Measurements from ENCODE around the gene KRTAP10-9.
"Not testable (repeated sequence)": the region's sequence is repeated elsewhere in the genome, so short reads cannot be mapped to it uniquely, and the experiment has no call there.

The KRTAP10-9 gene

DNA sequence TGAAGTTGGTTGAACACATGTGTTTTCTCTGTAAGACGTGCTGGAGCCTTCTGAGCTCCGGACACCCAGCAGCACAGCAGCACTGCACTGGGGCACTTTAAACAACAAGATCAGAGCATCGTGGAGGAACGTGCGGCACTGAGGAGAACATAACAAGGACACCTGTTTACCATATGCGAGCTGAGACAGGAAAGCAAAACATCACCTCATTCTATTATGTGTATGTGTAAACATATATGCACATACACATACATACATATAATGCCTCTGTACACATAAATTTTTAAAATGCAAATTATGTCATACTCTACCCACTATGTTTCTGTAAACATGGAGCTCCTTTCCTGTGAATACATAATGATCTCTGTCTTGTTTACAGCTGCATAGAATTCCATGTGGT is 31.4 kb upstream of the KRTAP10-9 start:
- DNase-seq (ENCODE audit: low read depth in 2 of 2): no peak

DNA sequence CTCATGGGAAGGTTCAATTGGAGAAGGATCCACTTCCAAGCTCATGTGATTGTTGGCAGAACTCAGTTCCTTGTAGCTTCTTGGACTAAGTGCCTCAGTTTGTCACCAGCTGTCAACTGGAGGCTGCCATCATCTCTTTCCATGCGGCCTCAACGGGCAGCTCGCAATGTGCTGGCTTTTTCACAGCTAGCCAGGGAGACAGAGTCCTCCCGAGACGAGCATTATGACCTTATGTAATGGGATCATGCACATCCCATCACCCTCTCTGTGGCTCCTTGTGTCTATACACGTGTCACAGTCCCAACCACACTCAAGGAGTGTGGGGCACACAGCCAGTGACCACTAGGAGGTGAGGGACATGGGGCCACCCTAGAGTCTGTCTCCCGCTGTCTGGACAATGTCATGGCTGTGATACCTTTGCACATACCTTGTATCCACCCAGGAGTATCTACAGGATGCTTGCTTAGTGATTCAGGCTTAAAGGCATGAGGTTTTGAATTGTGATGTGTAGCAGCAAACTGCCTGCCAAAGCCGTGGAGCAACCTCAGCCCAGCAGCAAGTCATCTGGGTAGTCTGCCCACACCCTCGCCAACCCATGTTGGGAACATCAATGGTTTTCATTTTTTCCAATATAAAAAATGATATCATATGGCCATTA is 30.7 kb upstream of the KRTAP10-9 start:
- DNase-seq (ENCODE audit: low read depth in 2 of 2): no peak

DNA sequence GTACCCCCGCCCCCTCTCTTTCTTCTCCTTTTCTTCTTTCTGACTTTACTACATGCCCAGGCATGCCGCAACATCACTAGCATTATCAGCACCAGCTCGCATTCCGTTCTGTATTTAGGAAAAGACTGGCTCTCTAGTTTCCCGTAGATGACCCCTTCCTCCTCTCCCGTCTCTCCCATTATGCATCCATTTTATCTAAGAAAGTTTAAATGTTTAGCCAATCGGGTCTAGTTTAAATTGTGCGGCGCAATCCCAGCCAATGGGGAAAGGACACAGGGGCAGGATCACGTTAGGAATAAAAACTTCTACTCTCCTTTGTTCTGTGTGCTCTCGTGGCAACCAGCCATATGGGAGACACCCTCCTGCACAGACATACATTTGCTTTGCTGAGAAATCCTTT is 28.8 kb upstream of the KRTAP10-9 start:
- DNase-seq (ENCODE audit: low read depth in 2 of 2): no peak

DNA sequence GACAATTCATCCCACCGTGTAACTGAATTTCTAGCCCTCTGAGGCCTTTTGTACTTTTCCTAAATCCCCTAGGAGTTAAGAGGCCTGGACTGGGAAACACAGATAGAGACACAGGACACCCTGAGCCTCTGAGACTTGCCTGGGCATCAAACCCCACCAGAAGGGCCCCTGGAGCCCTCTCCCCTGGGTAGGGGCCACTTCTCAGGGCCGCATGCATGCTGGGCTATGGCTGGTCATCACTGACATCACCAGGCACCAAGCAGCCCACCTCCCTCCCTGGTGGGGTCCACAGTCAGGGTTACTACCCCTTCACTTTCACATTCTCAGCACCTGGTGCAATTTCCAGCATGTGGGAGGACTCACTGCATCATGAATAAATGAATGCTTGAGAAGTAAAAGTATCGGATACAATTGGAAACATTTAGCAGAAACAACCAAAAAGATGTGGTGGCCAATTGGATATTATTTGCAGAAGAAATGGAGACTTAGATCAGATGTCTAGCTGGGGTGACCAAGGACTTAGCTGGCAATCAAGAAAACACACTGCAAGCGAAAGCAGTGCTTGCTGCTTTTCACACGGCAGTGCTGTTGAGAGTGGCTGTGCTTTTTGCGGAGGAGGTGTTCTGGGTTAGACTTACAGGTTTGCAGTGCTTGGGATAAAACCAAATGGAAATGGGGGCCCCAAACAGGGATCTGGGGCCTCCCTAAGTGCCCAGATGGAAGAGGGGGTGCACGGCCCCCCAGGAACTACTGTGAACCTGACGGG is 27.4 kb upstream of the KRTAP10-9 start:
- DNase-seq (ENCODE audit: low read depth in 2 of 2): no peak

DNA sequence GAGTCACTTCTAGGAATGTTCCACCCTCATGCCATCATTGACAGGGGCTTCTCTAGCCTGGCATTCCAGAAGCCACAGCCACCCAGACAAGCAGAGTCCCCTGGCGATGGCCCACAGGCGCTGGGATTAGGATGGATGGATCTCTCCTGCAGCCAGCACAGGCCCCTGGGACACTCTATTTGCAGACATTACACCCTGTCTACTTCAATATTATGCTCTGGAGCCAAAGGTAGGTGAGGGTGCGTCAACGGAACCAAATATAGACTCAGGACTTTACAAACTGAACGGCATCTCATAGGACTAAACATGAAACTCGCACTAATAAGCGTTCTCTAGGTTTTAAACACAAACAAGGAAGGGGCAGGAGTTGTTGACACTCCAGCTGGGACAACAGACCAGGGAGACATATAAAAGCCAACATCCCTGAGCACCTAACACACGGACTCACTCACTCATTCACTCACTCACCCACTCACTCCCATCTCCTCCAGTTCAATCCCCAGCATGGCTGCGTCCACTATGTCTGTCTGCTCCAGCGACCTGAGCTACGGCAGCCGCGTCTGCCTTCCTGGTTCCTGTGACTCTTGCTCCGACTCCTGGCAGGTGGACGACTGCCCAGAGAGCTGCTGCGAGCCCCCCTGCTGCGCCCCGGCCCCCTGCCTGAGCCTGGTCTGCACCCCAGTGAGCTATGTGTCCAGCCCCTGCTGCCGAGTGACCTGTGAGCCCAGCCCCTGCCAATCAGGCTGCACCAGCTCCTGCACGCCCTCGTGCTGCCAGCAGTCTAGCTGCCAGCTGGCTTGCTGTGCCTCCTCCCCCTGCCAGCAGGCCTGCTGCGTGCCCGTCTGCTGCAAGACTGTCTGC is 26.5 kb upstream of the KRTAP10-9 start, which contains the start of gene KRTAP10-7:
TSS of gene KRTAP10-7 (plus strand) at position 480 of the 861 bp plus-strand sequence. CDS start at position 505, 25 bp downstream.
- not testable (repeated sequence) for DNase-seq (ENCODE audit: low read depth in 2 of 2)

DNA sequence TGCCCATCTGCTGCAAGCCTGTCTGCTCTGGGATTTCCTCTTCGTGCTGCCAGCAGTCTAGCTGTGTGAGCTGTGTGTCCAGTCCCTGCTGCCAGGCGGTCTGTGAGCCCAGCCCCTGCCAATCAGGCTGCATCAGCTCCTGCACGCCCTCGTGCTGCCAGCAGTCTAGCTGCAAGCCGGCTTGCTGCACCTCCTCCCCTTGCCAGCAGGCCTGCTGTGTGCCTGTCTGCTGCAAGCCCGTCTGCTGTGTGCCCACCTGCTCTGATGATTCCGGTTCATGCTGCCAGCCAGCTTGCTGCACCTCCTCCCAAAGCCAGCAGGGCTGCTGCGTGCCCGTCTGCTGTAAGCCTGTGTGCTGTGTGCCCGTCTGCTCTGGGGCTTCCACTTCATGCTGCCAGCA is 25.8 kb upstream of the KRTAP10-9 start:
- not testable (repeated sequence) for DNase-seq (ENCODE audit: low read depth in 2 of 2)

DNA sequence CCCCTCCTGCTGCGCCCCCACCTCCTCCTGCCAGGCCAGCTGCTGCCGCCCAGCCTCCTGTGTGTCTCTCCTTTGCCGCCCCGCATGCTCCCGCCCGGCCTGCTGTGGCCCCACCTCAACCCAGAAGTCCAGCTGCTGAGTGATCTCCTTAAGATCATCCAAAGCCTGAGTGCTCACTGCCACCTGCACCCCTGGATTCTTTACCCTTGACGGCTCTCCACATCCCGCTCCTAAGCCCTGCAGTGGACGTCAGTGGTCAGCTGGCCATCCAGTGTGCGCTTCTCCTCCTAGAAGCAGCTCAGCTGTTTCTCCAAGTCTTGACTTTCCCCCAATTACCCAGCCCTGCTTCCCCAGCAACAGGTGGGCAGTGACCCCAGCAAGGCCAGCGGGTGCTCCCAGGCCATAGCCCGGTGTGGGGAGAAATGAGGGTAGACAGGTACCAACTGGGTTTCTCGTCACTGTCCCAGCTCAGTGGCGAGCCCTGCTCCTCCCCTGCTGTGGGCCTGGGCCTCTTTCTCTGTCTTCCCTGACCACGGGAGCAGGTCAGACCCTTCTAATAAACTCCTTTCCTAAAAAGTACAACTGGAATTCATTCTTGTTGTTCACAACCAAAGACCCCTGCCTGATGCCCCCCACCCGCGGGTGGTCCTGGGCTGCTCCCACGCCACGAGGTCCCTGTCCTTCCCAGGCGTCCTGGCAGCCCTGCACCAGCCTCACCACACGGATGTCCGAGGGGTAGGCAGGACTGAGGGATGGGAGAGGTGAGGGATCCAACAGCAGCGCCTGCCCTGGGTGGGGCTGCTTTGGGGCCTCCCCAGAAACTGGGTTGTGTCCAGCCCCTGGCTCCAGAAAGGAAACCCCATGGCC is 25.1 kb upstream of the KRTAP10-9 start:
- no peak for DNase-seq (ENCODE audit: low read depth in 2 of 2)

DNA sequence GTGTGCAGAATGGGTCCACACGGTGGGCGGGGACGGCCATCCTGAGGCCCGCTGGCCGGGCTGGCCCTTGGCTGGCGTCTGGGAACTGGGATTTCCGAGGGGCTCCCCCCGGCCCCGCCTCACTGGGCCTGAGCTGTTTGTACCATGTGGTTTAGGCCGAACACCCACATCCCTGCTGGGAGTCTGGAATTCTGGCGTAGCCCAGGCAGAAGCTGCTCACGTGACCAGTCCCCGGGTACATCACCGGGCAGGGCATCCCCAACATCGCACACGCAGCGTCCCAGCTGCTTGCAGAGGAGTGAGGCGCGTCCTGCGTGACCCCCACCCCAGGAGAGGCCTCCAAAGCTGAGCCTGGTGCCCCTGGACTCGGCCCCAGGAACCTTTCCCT is 24.4 kb upstream of the KRTAP10-9 start:
- DNase-seq (ENCODE audit: low read depth in 2 of 2): no peak

DNA sequence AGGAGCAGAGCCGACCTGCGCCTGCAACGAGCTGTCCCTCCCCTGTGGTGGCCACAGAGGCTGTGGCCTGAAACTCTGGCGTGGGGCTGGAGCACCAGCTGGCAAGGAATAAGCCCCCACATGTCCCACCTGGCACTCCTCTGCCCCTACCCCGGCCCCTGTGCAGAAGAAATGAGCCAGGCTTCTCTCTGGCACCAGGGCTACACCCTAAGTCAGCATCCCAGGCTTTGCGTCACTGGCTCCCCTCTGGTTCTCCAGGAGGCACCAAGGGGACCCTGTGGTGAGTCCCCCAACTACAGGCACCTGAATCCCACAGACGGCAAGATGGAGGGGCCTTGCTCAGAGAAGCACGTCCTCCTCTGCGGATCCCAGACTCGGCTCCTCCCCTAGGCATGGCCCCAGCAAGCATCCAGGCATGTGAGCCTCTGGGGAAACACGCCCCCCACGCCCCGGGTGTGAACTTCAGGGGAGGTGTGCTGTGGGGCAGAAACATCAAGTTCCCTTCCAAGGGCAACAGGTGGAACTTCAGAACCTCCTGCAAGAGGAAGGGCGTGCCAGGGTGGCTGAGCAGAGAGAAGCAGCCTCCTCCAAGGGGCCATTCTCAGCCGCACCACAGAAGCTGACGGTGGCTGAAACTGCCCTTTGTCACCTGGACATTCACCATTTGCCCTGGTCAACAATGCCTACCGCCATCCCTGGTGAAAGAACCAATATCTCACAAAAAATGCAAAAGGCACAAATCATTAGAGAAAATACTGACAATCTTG is 23.6 kb upstream of the KRTAP10-9 start:
- DNase-seq (ENCODE audit: low read depth in 2 of 2): no peak

DNA sequence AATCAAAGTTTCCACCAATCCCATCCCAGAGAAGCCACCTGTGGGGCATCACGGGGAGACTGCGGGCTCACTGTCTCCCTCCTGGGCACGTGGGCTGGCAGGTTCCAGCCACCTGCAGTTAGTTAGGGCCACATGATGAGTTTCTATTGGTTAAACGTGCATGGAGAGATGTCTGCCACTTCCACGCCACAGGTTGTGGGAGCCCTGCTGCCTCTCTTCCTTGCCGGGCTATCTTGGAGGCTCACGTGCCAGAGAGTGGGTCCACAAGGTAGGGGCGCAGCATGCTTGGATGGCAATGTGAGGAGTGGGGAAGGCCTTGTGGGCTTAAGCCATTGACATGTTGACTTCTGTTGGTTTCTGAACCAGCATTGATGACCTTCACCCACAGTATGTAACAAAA is 23.0 kb upstream of the KRTAP10-9 start:
- no peak for DNase-seq (ENCODE audit: low read depth in 2 of 2)

DNA sequence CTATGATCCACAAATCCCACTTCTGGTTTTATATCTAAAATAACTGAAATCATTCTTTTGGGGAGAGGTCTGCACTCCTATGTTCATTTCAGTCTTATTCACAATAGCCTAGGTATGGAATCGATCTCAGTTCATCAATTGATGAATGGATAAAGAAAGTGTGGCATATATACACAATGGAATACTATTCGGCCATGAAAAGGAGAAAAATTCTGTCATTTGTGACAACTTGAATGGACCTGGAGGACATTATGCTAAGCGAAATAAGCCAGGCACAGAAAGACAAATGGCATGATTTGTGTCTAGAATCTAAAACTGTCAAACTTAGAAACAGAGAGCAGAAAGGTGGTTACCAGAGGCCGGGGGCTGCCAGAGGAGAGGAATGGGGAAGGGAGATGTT is 20.4 kb upstream of the KRTAP10-9 start:
- no peak for DNase-seq (ENCODE audit: low read depth in 2 of 2)

DNA sequence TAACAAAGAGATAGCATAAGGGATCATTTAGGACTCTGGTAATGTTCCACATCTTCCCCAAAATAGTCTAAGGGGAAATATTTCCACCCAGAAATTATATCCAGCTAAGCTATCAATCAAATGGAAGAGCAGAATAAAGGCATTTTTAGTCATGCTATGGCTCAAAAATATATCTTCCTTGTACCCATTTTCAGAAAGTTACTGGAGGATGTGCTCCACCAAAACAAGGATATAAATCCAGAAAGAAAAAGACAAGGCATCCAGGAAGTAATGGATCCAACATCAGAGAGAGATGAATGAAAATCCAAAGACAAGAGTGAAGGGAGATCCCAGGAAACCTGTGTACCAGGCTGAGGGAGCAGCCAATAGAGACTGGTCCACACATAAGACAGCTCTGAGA is 17.7 kb upstream of the KRTAP10-9 start:
- no peak for DNase-seq (ENCODE audit: low read depth in 2 of 2)

DNA sequence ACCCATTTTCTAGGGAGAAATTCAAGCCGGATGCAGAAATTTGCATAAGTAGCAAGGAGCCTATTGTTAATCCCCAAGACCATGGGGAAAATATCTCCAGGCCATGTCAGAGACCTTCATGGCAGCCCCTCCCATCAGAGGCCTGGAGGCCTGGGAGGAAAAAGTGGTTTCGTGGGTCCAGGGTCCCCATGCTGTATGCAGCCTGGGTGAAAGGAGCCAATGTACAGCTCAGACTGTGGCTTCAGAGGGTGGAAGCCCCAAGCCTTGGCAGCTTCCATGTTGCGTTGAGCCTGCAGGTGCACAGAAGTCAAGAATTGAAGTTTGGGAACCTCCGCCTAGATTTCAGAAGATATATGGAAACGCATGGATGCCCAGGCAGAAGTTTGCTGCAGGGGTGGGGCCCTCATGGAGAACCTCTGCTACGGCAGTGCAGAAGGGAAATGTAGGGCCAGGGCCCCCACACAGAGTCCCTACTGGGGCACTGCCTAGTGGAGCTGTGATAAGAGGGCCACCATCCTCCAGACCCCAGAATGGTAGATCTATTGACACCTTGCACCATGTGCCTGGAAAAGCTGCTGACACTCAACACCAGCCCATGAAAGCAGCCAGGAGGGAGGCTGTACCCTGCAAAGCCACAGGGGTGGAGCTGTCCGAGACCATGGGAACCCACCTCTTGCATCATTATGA is 16.6 kb upstream of the KRTAP10-9 start:
- not testable (repeated sequence) for DNase-seq (ENCODE audit: low read depth in 2 of 2)

DNA sequence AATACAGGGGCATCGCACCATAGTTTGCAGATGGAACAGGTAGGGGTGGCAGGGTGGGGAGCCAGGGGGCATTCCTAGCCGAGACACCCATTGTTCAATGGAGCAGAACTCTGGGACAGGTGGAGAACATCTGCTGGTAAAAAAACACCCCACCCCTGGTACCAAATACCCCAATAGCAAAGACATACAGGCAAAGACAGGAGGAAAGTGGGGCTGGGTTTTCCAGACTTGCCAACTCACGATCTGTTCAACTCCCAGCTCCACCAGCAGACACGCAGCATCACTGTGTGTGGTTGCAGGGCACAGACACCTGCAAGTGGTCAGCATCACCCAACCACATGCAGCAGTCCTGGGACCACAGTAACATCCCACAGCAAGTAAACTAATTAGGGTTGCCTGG is 15.3 kb upstream of the KRTAP10-9 start:
- DNase-seq (ENCODE audit: low read depth in 2 of 2): no peak

DNA sequence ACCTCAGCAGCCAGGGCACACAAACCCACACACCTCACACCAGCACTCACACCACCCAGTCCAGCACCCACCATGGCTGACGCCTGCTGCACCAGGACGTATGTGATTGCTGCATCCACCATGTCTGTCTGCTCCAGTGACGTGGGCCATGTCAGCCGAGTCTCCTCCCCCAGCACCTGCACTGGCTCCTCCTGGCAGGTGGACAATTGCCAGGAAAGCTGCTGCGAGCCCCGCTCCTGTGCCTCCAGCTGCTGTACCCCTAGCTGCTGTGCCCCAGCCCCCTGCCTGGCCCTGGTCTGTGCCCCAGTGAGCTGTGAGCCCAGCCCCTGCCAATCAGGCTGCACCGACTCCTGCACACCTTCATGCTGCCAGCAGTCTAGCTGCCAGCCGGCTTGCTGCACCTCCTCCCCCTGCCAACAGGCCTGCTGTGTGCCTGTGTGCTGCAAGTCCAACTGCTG is 14.8 kb upstream of the KRTAP10-9 start, which contains the start of gene KRTAP10-8:
TSS of gene KRTAP10-8 (plus strand) at position 51 of the 458 bp plus-strand sequence. CDS start at position 73, 22 bp downstream.
- DNase-seq (ENCODE audit: low read depth in 2 of 2): no peak

DNA sequence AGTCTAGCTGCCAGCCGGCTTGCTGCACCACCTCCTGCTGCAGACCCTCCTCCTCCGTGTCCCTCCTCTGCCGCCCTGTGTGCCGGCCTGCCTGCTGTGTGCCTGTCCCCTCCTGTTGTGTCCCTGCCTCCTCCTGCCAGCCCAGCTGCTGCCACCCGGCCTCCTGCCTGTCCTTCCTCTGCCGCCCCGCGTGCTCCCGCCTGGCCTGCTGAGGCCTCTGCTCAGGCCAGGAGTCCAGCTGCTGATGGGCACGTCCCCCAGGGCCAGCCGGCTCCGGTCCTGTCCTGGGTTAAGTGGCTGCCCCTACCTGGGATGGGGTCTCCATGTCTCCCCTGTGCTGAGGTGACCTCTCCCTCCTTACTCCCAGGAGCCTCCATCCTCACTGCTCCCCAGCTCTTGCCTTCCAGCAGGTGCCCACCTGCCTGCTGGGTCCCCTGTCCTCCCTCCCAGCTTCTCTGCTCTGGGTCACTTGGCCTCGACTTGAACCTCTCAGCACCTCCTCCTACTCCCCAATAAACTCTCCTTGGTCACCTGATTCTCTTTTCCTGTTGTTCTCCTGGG is 14.1 kb upstream of the KRTAP10-9 start:
- no peak for DNase-seq (ENCODE audit: low read depth in 2 of 2)

DNA sequence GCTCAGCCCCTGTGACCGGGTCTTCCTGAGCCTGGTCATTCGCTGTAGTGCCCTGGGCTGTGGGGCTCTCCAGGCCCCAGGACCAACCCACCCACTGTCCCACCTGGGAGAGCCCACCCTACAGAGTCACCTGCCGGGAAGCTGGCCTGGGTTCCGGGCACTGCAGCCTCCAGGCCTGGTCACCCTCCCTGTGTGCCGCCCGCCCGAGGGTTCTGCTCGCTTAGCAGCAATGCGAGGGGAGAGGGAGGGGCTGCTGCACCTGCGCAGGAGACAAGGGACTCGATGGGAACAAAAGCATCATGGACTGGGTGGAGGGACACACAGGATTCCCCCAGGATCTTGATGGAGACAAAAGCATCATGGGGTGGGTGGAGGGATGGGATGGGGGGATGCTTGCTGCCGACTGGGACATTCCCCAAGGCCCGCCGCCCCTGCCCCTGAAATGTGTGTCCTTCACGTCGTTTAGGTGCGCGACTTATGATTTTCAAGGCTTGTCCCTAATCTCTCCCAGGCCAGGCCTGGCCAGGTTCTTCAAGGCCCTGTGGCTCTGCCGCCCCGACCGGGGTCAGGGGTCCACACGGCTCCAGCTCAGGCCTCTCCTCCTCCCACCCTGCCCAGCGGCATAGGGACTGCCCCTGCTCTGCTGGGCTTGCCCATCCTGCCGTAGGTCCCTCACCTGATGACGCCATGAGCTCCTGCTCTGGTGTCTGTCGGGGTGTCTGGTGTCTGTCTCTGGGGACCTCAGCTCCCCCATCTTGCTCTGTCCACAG is 13.3 kb upstream of the KRTAP10-9 start:
- DNase-seq (ENCODE audit: low read depth in 2 of 2): no peak

DNA sequence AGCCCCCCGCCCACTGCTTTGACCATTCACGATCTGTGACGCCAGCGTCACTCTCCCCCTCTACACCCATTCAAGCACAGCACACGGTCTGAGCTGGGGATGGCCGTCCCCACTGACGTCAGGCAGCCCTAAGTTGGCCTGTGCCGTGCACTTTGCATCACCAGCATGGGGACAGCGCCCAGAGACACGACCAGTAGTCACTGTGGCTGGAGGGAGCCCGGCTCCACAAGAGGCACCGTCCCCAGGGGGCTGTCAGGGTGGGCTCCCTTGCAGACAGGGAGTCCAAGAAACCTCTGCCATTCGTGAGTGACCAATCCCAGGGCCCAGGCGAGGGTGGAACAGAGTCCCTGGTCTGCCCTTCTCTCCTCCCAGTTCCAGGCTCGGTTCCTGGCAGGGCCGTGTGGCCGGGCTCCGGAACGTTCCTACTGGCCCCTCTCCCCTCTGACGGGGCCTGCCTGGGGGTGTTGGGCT is 12.7 kb upstream of the KRTAP10-9 start:
- DNase-seq (ENCODE audit: low read depth in 2 of 2): no peak

DNA sequence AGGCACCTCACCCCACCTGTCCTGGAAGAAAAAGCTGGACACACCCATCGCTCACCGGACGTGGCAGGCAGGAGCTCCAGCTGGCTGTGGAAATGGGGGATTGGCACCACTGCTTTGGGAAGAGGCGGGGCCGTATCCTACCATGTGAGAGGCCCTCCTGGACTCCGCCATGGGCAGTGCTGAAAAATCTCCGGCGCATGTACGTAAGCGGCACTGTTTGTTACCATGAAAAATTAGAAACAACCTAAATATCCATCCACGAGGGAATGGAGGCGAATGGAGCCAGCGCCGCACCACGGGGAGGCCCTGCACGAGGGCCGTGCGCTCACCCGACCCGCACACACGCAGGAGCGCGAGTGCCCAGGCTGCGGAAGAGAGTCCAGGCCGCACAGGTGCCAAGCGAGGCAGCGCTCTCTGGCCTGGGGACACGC is 11.9 kb upstream of the KRTAP10-9 start:
- no peak for DNase-seq (ENCODE audit: low read depth in 2 of 2)

Measured in stimulated activated CD8-positive, alpha-beta memory T cell treated with anti-CD3 and anti-CD28 coated beads, Interleukin-7, amount 100 ng/mL, for 1 hour (primary cell).